Inferior parietal cortex (tissue), 1 donor: ENCODE results near the gene RRP1B.
"Not testable (repeated sequence)": the region's sequence is repeated elsewhere in the genome, so short reads cannot be mapped to it uniquely, and the experiment has no call there.

Source experiments
- DNase-seq: peaks from one replicate; pipeline ENCODE4 v3.0.0-alpha.2; 2016; ENCODE audit errors: extremely low spot score

Gene RRP1B

DNA sequence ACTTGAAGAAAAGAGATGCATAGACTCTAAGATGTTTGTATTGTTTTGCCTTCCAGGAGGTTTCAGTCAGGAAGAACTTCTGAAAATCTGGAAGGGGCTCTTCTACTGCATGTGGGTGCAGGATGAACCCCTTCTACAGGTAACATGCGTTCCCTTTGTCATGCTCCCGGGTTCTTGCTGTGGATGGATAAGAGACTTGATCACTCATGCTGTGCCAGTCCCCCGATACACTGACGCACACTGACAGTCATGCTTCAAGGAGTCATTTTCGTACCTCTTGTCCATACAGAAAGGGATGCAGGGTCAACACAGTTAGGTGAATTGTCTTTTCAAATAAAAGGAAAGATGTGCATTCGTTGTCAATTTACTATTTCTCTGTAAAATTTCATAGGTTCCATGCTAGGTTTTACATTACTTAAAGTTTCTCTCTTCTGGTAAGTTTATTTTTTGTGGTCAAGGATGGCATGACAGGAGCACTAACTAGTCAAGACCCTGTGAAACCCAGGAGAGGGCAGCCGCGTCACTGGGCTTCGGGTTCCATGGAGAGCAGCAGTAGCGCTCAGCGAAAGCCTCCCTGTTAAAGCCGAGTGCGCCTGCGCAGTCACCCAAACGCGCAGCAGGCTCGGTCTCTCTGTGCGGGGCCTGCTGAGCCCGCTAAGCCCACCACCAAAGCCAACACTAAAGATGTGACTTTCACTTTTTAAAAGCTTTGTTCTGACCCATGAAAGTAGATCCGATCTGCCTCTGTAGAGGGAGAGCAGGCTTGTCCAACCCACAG is 10.7 kb downstream of the RRP1B start:
- DNase-seq, result no peak

DNA sequence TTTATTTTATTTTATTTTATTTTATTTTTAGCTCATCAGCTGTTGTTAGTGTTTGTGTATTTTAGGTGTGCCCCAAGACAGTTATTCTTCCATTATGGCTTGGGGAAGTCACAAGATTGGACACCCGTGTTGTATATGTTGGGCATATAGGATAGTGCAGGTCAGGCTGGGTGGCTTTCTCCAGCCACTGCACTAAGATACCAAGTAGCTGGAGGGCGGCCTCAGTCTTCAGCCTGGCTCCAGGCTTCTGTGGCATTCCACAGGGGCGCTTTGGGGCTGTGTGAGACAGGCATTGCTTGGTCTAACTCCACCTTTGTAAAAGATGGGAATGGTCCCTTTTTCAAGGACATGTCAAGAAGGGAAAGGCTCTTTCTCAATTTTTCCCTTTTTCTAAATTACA is 16.5 kb downstream of the RRP1B start:
- DNase-seq, result no peak

DNA sequence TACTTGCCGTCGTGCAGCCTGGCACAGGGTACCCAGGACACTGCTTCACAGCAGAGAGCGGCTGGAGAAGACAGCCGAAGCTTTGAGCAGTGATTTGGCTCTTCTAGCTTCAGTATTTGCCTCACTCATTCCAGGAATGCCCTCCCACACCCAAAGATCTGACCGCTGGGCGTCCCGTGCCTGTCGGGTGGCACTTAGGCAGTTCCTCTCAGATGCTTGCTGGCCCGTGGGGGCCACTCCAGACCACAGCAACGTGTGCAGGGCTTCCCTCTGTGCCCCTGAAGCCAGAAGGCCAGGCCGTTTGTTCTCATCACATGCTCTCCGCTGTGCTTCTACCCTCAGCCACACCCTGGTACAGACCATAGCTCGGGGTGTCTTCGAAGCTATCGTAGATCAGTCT is 17.0 kb downstream of the RRP1B start:
- no peak for DNase-seq

DNA sequence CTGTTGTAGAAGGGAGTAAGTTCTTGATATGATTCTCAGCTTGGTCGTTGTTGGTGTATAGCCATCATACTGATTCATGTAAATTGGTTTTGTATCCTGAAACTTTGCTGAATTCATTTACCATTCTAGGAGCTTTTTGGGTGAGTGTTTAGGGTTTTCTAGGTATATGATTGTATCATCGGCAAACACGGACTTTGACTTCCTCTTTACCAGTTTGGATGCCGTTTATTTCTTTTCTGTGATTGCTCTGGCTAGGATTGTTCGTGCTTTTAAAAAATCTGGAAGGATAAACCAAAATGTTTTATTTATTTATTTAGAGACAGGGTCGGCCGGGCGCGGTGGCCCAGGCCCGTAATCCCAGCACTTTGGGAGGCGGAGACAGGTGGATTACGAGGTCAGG is 20.6 kb downstream of the RRP1B start:
- DNase-seq, result no peak

DNA sequence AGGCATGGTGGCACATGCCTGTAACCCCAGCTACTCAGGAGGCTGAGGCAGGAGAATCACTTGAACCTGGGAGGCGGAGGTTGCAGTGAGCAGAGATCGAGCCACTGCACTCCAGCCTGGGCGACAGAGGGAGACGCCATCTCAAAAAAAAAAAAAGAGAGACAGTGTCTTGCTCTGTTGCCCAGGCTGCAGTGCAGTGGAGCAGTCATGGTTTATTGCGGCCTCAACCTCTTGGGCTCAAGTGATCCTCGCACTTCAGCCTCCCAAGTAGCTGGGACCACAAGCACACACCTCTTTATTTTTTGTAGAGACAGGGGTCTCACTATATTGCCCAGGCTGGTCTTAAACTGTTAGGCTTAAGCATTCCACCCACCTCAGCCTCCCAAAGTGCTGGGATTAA is 21.1 kb downstream of the RRP1B start:
- not testable (repeated sequence) for DNase-seq

DNA sequence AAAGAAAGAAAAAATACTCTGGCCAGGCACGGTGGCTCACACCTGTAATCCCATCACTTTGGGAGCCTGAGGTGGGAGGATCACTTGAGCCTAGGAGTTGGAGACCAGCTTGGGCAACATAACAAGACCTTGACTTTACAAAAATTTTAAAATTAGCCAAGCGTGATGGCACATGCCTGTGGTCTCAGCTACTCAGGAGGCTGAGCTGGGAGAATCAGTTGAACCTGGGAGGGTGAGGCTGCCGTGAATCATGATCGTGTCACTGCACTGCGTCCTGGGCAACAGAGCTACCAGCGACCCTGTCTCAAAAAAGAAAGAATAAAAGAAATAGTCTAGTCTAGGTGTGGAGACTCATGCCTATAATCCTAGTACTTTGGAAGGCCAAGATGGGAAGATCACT is 22.3 kb downstream of the RRP1B start:
- DNase-seq, result no peak

DNA sequence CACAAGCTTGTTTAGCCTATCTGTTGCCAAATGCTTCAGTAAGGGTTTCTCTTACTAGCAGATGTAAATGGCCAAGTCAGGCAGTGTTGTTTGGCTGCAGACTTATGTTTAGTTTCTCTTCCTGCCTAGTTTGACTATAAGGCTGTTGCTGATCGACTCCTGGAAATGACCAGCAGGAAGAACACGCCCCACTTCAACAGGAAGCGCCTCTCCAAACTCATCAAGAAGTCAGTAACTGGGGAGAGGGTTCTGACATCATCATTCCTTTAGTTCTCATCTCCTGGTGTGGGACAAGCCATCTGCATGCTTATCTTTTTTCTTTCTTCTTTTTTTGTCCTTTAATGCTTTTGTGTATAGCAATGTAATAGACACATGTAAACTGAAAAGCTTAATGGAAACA is 25.1 kb downstream of the RRP1B start:
- no peak for DNase-seq

DNA sequence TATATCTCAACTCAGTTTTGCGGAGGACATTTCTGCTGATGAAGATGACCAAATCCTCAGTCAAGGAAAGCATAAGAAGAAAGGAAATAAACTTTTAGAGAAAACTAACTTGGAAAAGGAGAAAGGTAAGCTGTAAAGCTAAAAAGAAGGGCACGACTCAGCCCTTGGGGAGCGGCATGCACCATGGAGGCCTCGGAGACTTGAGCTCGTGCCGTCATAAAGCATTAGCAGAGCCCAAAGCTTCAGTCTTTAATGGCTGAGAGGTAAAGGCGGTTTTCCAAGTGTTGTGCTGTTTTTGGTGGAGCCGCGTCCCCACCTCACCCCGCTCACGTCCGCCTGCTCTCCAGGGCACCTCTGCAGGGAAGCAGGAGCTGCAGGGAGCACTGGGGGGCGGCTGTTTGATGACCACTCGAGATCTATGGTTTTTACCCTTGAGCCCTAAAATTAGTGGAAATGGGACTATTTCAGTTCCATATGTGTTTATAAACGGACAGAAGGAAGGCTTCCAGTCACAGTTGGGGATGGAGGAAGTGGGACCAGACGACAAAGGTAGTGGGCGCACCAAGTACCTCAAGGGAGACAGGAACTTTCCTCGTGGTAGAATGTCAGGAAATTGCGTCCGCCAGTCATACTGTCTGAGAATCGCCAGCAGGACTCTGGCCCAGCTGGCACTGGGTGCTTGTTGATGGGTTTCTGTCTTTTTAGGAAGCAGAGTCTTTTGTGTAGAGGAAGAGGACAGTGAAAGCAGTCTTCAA is 27.6 kb downstream of the RRP1B start:
- DNase-seq, result no peak

DNA sequence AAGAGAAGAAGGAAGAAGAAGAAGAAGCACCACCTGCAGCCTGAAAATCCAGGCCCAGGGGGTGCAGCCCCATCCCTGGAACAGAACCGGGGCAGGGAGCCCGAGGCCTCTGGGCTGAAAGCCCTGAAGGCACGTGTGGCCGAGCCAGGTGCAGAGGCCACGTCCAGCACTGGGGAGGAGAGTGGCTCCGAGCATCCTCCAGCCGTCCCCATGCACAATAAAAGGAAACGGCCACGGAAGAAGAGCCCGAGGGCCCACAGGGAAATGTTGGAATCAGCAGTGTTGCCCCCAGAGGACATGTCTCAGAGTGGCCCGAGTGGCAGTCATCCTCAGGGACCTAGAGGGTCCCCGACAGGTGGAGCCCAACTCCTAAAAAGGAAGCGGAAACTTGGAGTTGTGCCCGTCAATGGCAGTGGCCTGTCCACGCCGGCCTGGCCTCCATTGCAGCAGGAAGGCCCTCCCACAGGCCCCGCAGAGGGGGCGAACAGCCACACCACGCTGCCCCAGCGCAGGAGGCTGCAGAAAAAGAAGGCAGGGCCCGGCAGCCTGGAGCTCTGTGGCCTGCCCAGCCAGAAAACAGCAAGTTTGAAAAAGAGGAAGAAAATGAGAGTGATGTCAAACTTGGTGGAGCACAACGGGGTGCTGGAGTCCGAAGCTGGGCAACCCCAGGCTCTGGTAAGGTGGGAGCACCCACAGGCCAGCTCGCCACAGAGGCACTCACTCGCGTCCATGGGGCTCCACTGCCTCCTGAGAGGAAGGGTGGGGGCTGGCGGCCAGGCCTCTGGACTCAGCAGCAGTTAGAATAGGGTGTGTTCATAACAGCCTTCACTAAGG is 28.4 kb downstream of the RRP1B start:
- no peak for DNase-seq

DNA sequence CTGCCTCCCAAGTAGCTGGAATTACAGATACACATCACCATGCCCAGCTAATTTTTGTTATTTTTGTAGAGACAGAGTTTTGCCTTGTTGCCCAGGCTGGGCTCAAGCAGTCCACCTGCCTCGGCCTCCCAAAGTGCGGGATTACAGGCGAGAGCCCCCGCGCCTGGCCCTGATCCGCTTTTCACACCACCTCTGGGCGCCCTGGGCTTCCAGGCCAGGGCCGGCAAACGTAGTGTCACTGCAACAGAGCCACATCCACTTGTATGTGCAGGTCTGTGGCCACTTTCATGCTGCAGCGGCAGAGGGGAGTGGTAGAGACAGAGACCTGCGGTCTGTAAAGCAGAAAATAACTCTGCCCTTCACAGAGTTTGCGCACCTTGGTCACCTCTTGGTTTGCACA is 29.5 kb downstream of the RRP1B start:
- no peak for DNase-seq

DNA sequence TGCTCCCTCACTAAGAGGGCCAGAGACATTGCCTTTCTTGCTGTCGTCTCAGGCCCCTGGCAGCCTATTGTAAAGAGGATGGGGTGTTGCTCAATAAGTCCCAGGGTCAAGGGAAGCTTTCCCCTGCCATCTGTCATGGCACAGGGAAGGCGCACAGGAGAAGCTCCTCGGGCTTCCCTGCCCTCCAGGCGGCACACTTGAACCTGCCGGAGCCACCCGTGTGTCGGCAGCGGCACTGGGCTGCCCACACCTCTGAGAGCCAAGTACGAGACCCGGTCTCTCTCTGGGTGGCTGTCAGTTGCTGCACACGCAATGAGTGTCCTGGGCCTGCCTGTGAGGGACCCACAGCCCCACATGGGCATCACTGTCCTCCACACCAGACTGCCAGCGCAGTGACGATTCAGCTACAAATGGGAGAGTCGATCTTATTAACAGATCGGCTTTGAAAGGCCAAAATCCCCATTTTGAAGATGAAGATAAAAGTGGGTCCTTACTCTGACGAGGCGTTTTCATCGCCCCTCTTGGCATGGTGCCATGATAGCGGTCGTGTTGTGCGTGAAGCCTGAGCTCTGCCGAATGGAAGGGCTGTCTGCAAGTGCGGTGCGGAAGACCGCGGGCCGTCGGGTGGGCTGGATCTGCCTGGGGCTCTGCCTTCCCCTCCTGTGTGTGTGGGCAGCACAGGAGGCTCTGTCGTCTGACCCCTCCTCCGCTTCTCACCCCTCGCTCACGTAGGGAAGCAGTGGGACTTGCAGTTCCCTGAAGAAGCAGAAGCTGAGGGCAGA is 30.4 kb downstream of the RRP1B start:
- DNase-seq, result no peak

DNA sequence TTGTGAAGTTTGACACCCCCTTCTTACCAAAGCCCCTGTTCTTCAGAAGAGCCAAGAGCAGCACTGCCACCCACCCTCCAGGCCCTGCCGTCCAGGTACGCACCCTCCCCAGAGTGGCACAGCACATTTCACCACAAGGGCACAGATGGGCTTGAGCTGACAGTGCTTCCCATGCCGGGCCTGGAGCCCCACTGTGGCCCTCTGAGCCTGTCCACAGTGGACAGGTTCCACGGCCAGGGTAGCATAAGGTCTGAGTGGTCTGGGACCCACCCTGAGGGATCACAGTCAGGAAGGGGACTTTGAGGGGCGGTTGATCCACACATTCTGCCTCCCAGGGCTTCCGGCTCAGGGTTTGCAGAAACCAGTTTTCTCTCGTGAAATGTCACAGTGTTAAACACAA is 31.0 kb downstream of the RRP1B start:
- no peak for DNase-seq

DNA sequence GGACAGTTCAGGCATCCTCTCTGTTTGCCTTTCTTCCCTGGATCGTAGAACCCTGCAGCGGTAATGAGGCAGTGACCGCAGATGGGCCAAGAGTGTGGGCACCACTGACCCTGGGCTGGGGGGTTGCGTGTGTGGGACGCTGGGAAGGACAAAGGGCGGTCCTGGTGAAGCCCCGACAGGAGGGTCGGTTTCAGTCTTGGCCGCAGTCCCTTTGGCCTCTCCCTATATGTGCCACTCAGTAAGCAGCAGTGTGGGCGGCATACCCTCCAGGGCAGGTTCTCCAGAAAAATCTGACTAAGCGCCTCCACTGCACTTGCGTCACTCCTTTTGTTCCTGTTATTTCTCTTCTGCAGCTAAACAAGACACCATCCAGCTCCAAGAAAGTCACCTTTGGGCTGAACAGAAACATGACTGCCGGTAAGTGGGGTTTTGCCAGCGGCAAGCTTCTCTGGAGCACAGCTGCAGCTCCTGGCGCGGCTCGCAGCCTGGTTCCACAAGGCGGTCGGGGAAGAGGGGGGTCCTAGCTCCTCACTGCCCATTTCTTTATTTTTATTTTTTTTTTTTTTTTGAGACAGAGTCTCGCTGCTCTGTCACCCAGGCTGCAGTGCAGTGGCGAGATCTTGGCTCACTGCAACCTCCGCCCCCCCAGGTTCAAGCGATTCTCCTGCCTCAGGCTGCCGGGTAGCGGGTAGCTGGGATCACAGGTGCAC is 31.9 kb downstream of the RRP1B start:
- DNase-seq, result no peak

DNA sequence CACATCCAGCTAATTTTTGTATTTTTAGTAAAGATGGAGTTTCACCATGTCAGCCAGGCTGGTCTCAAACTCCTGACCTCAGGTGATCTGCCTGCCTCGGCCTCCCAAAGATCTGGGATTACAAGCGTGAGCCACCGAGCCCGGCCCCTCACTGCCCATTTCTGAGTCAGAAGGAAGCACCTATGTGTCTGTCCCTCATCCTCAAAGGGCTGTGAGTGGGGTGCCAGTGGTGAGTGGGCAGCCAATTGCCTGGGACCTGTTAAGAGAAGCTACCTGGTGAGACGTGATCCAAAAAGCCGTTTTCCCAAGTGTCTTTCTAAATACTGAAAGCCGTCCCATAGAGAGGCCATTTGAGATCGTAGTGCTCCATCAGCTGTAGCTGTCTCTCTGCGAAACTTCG is 32.4 kb downstream of the RRP1B start:
- no peak for DNase-seq

DNA sequence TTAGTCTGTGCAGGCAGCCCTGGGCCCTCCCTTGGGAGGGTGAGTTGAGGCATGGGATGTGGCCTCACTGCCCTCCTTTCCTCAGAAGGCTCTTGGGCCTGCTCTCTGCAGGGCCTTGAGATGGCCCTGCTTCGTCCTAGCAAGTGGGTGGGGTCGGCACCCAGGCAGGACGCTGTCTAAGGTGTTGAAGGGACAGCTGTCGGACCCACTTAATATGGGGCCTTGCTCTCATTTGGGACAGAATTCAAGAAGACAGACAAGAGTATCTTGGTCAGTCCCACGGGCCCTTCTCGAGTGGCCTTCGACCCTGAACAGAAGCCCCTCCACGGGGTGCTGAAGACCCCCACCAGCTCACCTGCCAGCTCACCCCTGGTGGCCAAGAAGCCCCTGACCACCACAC is 33.6 kb downstream of the RRP1B start:
- DNase-seq, result no peak

DNA sequence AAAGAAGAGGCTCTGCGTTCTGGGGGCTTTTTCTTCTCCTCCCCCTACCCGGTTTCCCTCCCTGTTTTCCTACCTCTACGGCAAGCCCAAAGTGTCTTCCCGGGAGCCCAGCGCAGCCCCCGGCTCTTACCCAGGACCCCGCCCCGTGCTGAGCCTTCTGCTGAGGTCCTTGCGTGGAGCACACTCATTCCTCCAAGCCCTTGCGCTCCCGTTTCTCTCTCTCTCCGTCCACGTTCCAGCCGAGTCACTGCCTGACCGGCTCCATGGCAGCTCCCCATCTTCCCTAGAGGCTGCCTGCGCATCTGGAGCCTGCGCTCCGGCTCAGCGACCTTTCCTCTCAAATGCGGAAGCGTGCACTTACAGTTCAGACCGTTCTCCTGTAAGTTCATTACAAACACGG is 34.6 kb downstream of the RRP1B start:
- no peak for DNase-seq

DNA sequence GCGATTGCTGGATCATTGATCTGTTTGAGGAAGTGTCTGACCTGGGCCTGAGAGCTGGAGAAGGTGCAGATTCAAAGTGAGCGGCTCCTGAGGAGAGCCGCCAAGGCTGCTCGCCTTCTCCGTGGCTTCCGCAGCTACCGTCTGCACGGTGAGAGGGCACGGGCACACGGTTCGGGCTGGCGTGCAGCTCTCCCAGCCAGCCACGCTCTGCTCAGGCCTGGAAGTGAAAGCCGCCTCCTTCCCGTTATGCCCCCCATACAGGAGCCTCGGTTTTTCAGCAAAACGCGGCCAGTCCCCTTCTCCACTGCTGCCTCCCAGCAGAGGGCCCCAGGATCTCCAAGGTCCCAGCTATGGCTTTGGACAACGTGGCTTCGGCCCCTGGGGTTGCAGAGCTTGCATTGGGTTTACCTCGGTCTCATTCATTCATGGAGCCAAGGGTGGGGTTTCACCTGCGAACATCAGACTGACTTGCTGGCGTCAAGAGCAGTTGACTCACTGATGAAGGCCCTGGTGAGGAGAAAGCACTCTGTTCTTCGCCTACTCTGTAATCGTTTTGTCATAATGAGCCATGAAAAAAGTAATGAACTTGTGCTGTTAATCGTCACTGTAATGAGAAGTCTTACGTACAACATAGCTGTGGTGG is 35.2 kb downstream of the RRP1B start:
- no peak for DNase-seq

DNA sequence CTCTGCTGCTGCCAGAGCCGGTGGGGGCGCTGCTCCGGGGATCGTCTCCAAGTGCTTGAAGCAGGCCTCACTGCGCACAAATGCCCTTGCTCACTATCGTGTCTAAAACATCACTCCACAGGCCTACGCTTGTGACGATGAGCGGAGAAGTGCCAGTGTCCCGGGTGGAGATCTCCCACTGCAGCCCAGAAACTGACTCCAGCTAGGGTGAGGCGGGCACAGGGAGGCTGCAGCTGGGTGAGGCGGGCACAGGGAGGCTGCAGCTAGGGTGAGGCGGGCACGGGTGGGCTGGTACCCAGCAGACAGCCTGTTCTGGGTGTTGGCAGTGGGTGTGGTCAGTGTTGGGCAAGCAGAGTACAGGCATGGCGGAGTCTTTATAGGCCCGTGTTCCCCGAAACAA is 36.9 kb downstream of the RRP1B start:
- DNase-seq, result no peak

DNA sequence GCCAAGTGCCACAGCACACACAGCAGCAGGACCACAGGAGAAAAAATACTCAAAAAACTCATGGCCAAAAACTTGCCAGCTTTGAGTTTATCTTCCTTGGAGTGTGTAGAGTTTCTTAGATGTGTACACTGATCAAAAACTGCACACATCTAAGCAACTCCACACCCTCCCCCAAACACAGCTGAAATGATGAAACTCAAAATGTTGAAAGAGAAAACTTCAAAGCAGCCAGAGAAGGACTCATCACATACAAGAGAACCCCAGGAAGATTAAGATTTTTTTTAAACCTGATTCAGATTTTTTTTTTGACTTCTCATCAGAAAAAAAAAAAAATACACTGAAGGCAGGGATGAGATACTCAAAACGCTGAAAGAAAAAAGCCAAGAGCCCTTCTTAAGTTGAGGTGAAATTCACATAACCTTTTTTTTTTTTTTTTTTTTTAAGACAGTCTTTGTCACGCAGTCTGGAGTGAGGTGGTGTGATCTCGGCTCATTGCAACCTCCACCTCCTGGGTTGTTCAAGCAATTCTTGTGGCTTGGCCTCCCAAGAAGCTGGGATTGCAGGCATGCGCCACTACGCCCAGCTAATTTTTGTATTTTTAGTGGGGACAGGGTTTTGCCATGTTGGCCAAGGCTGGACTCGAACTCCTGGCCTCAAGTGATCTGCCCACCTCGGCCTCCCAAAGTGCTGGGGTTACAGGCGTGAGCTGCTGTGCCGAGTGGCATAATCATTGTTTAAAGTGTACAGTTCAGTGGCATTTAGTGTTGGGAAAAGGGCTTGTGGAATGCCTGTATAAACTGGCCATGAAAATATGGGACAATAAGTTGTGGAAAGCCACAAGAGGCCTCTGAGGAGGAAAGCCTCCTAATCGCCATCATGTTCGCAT is 38.6 kb downstream of the RRP1B start:
- DNase-seq, result no peak

DNA sequence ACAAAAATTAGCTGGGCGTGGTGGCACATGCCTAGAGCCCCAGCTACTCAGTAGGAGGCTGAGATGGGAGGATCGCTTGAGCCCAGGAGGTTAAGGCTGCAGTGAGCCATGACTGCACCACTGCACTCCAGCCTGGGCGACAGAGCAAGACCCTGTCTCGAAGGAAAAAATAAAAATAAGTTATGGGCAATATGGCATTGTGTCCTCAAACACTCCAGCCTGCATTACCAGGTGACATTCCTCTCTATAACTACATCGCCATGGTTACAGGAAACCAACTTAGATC is 40.1 kb downstream of the RRP1B start:
- not testable (repeated sequence) for DNase-seq
